ENCODE measurements around the gene RBFOX1.

DNA sequence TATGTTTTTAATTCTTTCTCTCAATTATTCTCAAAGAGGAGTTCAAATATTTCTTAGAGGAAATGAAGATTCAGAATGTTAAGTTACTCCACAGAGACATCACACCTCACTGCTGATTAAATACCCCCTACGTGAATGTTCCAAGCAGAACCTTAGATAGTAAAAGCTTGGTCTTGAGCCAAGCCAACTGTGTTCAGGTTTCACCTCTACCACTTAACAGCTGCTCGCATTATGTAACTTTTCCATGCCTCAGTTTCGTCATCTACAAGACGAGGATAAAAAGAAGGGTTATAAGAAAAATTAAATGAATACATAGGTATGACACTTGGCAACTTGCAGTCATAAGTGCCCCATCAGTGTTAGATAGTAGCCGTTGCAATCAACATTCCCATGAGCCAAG is 356.2 kb downstream of the RBFOX1 start:
- TF ChIP-seq, protein P1, sequence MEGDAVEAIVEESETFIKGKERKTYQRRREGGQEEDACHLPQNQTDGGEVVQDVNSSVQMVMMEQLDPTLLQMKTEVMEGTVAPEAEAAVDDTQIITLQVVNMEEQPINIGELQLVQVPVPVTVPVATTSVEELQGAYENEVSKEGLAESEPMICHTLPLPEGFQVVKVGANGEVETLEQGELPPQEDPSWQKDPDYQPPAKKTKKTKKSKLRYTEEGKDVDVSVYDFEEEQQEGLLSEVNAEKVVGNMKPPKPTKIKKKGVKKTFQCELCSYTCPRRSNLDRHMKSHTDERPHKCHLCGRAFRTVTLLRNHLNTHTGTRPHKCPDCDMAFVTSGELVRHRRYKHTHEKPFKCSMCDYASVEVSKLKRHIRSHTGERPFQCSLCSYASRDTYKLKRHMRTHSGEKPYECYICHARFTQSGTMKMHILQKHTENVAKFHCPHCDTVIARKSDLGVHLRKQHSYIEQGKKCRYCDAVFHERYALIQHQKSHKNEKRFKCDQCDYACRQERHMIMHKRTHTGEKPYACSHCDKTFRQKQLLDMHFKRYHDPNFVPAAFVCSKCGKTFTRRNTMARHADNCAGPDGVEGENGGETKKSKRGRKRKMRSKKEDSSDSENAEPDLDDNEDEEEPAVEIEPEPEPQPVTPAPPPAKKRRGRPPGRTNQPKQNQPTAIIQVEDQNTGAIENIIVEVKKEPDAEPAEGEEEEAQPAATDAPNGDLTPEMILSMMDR (conservative IDR thresholded peaks at IDR 0.05; ENCODE audit: low read length), result no peak
- TF ChIP-seq EZH2phosphoT487 (IDR thresholded peaks at IDR 0.05; ENCODE audit: borderline replicate concordance), result no peak
